Measurements from ENCODE around the gene ZNHIT2.
A peak's percentile ranks its signal among the peaks of the same experiment; 100 is the strongest.

Gene ZNHIT2

GRCh38 chr11:65103476-65103875, 14.0 kb downstream of the ZNHIT2 start:
- DNase-seq (ENCODE audit: low read depth), result peak; percentile 29

GRCh38 chr11:65102142-65103095, 15.1 kb downstream of the ZNHIT2 start:
- DNase-seq (ENCODE audit: low read depth), result peak; percentile 38

DNA sequence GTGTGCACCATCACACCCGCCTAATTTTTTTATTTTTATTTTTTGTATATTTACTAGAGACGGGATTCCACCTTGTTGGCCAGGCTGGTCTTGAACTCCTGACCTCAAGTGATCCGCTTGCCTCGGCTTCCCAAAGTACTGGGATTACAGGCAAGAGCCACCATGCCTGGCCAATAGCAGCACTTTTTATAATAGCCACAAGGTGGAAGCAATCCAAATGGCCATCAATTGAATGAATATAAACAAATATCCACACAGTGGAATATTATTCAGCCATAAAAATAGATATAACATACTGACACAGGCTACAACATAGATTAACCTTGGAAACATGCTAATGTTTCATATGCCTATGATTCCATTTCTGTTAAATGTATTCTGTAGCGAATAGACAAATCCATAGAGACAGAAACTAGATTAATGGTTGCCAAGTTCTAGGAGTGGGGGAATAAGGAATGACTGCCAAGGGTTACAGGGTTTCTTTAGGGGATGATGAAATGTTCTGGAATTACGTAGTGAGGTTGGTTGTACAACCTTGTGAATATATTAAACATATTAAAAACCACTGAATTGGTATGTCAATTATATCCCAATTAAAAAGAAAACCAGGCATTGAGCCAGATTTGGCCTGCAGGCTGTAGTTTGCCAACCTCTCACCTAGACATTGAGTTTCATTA, 16.7 kb downstream of the ZNHIT2 start:
- DNase-seq (ENCODE audit: low read depth), result no peak

DNA sequence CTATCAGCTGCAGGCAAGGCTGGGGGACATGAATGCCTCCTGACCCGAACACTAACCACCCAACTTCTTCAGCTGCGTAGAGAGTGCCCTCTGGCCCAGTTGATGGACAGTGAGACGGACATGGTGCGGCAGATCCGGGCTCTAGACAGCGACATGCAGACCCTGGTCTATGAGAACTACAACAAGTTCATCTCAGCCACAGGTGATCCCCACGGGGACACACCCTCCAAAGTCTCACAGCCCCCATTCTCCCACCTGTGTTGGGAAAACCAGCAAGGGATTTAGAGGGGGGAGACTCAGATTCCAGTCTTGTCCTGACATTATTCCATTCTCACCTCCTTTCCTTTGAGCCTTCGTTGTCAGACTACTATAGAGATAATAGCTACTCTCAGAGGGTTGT, 20.6 kb downstream of the ZNHIT2 start:
- no peak for DNase-seq (ENCODE audit: low read depth)

- peak; percentile 93 for DNase-seq (ENCODE audit: low read depth)
Observed at GRCh38 chr11:65095974-65096806, 21.3 kb downstream of the ZNHIT2 start, which contains the start of gene VPS51. Gene VPS51, plus strand, starts transcription at chr11:65096214. Its CDS starts 37 bp downstream, at chr11:65096251.

- DNase-seq (ENCODE audit: low read depth), result no peak
Observed at GRCh38 chr11:65095427-65095826, 22.1 kb downstream of the ZNHIT2 start.

DNA sequence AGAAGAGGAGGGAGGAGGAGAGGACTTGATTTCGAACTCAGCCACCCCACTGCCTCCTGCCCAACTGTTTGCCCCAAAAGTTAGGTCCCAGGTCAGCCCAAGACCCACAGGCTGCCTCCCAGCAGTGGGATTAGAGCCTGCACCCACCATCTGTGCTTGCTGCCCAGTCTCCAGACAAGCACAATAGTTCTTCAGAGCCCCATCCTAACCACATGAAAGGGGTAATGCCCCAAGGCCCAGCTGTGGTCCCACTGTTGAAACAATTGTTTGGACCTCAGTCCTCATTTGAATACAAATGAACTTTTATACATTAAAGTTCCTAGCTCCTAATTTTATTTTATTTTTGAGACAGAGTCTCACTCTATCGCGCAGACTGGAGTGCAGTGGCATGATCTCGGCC, 26.9 kb downstream of the ZNHIT2 start:
- no peak for DNase-seq (ENCODE audit: low read depth)

GRCh38 chr11:65089621-65090020, 27.9 kb downstream of the ZNHIT2 start:
- DNase-seq (ENCODE audit: low read depth), result no peak

- DNase-seq (ENCODE audit: low read depth), result no peak
Observed at GRCh38 chr11:65087827-65088226, 29.7 kb downstream of the ZNHIT2 start.

DNA sequence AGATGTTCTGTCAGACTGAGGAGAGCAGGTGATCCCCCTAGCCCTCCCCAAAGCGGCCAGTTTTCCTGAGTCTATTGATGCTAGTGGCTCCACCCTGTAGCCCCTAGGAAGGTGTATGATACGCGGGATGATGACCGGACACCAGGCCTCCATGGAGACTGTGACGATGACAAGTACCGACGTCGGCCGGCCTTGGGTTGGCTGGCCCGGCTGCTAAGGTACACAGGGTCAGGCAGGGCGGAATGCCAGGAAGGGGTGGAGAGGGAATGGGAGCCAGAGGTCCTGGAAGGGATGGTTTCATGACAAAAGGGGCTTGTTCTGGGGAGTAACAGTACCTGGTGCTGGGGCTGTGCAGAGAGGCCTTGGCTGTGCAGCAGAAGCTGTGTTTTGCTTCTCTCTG, 30.3 kb downstream of the ZNHIT2 start:
- DNase-seq (ENCODE audit: low read depth), result no peak

- DNase-seq (ENCODE audit: low read depth), result no peak
Observed at GRCh38 chr11:65086809-65087208, 30.7 kb downstream of the ZNHIT2 start.

GRCh38 chr11:65085446-65085845, 32.1 kb downstream of the ZNHIT2 start:
- no peak for DNase-seq (ENCODE audit: low read depth)

DNA sequence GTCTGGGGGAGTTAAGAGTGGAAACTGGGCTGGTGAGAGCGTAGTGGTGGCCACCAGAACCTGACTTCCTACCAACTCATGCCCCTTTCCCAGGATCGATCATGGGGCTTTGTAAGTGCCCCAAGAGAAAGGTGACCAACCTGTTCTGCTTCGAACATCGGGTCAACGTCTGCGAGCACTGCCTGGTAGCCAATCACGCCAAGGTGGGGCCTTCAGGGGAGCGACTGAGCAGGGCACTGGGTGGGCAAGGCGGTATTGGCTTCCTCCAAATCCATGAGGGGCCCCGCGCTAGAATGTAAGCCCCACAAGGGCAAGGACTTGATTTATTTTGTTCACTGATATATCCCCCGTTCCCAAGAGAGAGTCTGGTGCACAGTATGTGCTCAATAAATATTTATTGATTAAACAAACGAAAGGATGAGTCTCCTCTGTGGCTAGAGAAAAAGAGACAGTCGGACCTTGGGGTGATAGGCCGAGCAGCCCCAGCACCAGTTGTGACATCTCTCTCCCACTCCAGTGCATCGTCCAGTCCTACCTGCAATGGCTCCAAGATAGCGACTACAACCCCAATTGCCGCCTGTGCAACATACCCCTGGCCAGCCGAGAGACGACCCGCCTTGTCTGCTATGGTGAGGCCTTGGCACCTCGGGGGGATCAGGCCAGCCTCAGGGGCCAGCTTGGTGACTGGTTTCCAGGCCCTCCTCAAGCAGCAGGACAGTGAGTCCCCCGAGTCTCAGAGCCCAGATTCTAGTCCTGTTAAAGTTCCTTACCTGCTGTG, 32.7 kb downstream of the ZNHIT2 start:
- no peak for DNase-seq (ENCODE audit: low read depth)

GRCh38 chr11:65083834-65084597, 33.5 kb downstream of the ZNHIT2 start, which contains the start of the genes CDCA5 and ZFPL1:
Gene CDCA5, minus strand, starts transcription at chr11:65084040. Its CDS starts 62 bp downstream, at chr11:65083978.
Gene ZFPL1, plus strand, starts transcription at chr11:65084222. Its CDS starts 477 bp downstream, at chr11:65084699.
- DNase-seq (ENCODE audit: low read depth), result peak; percentile 96

DNA sequence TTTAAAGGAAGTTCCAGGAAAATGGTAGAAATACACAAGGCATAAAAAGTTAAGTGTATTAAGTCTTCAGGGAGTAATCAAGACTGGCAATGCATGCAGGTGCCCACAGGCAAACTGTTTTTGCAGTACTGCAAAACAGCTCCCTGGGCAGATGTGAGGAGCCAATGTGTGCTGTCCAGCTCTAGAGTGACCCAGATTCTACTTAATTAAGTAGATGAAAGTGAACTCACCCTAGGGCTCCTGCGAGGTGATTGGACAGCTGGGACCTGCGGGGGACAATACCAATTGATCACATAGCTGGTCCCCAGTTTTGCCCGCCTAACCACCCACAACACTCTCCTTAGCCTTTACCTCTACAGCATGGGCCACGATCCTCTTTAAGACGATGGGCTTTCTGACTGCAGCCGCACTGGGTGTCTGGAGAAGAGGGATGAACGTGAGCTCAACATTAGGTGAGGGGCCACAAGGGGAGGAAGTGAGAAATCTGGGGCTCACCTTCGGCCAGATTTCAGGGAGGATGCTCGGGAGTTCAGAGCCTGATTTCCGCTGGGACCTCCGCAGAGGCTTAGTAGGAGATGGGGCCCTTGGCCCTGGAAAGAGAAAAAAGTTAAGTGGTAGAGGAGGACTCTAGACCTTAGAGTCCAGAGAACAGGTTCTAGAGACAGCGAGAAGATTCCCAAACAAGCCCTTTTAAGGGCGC, 34.2 kb downstream of the ZNHIT2 start:
- no peak for DNase-seq (ENCODE audit: low read depth)

- DNase-seq (ENCODE audit: low read depth), result no peak
Observed at GRCh38 chr11:65078786-65079342, 38.6 kb downstream of the ZNHIT2 start.

GRCh38 chr11:65078151-65078550, 39.4 kb downstream of the ZNHIT2 start:
- DNase-seq (ENCODE audit: low read depth), result peak; percentile 43

- DNase-seq (ENCODE audit: low read depth), result no peak
Observed at GRCh38 chr11:65077451-65077850, 40.0 kb downstream of the ZNHIT2 start.

GRCh38 chr11:65072631-65072966, 44.9 kb downstream of the ZNHIT2 start:
- no peak for DNase-seq (ENCODE audit: low read depth)

All from iris pigment epithelial cell (primary cell).